NCI-H2107 (cell line): ENCODE measurements around the gene SCP2.

Experiments
- DNase-seq: peaks from one replicate; lab custom pipeline; 2025; lab: John Stamatoyannopoulos, UW

Gene SCP2, protein sequence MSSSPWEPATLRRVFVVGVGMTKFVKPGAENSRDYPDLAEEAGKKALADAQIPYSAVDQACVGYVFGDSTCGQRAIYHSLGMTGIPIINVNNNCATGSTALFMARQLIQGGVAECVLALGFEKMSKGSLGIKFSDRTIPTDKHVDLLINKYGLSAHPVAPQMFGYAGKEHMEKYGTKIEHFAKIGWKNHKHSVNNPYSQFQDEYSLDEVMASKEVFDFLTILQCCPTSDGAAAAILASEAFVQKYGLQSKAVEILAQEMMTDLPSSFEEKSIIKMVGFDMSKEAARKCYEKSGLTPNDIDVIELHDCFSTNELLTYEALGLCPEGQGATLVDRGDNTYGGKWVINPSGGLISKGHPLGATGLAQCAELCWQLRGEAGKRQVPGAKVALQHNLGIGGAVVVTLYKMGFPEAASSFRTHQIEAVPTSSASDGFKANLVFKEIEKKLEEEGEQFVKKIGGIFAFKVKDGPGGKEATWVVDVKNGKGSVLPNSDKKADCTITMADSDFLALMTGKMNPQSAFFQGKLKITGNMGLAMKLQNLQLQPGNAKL

DNA sequence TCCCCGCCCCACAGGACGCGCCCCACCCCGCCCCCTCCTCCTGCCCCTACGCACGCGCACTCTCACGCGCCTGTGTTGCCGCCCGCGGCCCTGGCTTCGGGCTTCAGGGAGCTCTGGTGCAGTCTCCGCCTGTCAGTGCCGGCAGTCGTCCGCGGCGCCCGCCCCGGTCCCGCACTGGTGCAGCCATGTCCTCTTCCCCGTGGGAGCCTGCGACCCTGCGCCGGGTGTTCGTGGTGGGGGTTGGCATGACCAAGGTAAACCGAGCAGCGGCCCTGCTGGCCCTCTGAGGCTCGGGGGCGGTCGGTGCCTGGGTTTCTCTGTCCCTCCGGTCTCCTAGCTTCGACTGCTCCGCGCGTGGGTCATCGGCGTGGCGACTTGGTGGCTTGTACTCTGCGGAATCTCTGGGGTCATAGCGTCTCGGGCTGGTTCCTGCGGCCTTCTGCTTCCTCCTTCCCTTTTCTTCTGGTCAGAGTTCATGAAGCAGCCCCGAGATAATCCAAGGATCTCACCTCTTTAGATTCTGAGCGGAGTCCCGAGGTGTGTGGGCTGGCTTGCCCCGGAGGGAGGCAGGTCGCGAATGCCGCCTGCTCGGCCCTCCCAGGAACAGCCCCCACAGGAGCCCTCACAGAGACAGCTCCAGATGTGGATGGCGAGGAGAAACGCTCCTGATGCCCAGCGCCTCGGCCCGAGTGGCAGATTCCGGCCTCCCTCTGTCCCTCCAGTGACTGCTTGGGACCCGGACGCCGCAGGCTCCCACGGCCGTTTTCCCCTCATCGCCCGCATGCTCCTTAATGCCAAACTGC is at the start of gene SCP2:
TSS of gene SCP2 (plus strand) at position 65 of the 803 bp plus-strand sequence. CDS start at position 186, 121 bp downstream.
- DNase-seq = peak; percentile 85

DNA sequence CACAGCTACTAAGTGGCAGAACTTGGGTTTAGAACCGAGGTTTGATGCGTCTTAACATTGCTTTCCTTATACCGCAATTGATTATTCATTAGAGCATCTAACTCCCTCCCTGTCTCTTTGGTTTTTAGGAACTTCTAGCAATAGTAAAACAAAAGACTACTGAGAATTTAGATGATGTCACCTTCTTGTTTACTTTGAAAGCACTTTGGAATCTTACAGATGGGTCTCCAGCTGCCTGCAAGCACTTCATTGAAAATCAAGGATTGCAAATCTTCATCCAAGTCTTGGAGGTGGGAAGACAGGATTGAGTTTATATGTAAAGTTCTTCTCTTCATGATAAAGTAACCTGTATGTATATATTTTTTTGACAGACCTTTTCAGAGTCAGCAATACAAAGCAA is 49.5 kb upstream of the SCP2 start:
- no peak for DNase-seq

DNA sequence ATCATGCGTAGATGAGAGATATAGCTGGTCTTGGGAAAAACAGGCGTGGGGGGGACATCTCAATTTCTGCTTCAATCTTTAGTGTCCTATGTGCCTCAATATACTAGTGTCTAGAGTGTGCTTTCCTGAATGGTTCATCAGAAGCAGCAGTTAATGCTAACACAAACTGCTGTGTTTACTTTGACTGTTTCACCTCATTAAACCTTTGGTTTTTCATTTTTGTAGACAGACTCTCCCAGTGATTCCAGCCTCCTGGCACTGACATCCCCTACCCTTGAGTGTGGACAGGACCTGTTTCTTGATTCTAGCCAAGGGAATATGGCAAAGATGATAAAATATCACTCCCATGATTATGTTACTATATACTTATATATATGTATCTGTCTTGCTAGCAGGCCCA is 46.9 kb upstream of the SCP2 start:
- DNase-seq = no peak

DNA sequence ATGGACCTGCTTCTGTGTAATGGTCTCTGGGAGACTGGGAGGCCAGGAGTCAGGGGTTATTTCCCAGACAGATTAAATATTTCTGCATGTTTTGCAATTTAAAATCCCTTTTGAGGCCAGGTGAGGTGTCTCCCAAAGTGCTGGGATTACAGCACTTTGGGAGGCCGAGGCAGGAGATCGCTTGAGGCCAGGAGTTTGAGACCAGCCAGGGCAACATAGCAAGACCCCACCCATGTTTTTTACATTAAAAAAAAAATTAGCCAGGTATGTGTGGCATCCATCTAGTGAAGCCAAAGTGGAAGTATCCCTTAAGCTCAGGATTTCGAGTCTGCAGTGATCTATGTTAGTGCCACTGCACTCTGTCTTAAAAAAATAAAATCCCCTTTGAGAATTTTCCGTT is 39.6 kb upstream of the SCP2 start:
- DNase-seq = no peak

DNA sequence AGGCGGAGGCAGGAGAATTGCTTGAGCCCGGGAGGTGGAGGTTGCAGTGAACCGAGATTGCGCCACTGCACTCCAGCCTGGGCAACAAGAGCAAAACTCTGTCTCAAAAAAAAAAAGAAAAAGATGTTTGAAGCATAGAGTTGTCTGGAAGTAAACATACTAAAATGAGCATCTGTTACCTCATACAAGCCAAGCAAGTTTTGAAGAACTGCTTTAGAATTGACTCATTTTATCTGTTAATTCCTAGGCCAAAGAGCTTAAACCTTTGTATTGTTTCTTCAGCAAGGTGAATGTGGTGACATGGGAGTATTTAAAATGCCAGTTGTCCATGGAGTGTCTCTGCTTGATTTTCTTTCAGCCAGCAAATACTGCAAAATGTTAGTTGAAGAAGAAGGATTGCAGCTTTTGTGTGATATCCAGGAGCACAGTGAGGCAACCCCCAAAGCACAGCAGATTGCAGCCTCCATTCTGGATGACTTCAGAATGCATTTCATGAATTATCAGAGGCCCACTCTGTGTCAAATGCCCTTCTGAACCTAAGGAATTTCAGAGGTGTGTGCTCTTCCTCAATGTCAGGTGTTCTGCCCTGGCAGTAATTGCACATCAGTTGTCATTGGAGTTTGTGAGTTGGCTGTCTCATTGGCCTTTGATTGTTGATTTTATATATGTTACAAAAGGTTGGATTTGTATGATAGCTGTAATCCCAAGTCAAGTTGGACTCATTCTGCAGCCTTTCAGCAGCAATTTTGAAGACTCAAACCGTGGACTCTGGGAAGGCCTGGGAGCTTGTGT is 34.5 kb upstream of the SCP2 start:
- DNase-seq = no peak

DNA sequence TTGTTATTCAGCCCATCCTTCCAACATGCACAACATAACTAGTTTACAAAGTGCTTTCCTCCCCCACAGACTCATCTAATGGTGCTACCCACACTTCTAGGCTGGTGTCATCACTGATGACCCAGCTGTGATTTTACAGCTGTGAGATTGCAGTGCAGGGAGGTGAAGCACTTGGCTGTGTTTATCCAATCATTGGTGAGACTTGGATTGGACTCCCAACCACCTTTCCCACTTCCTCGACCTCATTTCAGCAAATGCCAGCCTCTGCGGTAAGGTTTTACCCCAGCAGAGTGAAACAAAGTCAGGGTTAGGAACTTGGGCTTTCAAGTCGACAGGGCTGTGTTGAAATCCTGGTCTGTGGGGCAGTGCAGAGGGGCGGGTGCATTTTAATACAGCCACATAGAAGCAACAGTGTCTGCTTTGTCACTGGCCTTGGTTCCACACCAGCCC is 27.6 kb upstream of the SCP2 start:
- no peak for DNase-seq

DNA sequence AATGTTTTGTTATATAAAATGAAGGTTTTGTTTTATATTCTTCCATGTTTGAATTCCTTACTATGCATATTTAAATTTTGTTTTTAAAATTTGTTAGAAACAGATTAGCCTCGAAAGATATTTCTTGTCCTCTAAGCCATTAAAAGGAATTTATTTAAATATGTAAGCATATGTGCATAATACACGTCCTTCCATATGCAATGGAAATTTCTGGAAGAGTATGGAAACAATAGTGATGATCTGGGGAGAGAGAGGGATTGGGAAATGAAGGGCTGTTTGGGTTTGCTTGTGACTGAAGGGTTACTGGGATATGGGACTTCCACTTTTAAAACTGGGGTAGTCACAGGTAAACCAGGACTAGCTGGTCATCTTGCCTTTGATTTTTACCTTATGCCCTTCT is 26.7 kb upstream of the SCP2 start:
- no peak for DNase-seq

DNA sequence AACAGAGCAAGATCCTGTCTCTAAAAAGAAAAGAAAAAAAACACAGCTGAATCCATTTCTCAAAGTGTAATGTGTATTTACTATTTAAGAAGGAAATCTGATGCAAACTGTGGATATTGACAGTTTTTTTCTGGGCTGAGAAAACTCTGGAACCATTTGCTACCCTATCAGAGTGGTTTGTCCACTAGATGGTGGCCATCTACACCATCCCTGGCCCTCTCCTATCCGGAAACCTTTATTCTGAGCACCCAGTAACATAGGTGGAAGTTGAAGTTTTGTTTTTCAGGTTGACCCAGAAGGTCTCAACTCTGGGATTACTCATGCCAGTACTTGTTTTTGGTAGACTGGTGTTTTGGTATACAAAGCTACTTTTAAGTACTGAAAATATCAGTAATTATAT is 25.7 kb upstream of the SCP2 start:
- DNase-seq = no peak

DNA sequence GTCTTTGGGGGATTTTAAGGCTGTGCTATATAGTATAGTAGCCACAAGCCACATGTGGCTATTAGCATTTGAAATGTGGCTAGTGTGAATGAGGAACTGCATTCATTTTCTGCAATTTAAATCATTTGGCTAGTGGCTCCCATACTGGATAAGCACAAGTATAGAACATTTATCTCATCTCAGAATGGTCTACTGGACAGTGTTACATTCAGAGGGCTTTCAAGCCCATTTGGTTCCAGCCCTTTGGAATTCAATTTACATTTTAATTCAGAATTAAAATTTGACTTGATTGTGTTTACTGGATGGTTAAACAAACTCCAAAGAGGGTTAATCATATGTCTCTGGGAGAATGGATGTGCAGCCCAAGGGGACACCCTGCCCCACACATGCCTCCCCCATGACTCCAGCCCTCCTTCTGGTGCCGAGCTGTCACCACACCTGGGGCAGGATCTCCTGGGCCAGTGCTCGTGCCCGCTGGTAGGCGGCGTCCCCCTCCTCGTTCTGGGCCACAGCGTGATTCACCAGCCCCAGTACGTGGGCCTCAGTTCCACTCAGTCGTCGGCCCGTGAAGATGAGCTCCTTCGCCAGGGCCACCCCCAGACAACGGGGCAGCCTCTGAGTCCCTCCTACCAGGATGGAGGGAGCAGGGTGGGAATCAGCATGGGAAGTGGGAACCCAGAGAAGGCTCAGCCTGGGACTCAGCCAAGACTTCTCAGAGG is 22.7 kb upstream of the SCP2 start:
- DNase-seq = no peak

DNA sequence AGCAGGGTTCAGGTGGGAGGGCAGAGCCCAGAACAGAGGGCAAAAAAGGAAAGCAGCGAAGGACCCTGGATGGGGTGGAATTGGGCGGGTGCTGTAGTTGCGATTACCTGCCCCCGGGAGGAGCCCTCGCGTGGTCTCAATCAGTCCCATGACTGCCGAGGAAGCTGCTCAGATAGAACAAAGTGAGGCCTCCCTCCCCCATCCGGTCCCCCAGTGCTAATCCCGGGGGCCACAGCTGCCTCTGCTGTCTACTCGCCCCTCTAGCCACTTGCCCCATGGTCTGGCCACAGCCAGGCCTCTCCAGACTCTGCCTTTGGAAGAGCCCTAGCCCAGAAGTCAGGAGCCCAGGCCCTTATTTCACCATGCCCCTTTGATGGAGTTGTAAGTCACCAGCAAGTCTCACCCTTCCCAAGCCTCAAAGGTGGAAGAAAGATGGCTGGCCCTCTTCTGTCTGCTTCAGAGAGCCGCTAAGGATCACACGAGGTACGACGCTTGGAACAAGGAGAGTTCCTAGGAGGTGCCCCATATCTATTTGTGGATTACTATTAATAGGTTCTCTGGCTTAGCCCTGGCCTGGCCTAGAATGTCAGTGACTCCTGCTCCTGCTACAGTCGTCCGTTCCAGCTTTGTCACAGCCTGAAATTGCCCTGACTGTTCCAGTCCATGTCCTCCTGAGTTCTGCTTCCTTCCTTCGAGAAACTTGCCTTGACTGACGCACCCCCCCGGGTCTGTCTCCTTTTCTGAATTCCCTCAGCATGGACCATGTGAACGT is 22.0 kb upstream of the SCP2 start:
- no peak for DNase-seq

DNA sequence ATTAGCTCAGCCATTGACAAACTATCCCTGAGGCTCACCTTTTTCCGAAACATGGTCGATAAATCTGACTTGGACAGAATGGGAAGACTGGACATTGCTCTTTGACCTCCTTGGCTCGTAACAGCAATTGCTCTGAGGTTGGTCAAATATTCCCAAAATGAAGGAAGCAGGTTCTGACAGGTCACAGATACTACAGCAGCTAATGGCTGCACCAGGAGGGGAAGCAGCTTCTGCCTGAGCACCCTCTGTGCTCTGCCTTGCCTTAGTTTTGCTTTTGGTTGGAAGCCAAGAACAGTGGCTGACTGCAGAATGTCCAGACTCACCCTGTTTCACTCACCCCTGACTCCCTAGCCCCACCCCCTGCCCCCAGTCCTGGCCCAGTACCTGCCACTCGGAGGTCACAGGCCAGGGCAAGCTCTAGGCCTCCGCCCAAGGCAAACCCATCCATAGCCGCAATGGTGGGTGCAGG is 20.9 kb upstream of the SCP2 start:
- no peak for DNase-seq

DNA sequence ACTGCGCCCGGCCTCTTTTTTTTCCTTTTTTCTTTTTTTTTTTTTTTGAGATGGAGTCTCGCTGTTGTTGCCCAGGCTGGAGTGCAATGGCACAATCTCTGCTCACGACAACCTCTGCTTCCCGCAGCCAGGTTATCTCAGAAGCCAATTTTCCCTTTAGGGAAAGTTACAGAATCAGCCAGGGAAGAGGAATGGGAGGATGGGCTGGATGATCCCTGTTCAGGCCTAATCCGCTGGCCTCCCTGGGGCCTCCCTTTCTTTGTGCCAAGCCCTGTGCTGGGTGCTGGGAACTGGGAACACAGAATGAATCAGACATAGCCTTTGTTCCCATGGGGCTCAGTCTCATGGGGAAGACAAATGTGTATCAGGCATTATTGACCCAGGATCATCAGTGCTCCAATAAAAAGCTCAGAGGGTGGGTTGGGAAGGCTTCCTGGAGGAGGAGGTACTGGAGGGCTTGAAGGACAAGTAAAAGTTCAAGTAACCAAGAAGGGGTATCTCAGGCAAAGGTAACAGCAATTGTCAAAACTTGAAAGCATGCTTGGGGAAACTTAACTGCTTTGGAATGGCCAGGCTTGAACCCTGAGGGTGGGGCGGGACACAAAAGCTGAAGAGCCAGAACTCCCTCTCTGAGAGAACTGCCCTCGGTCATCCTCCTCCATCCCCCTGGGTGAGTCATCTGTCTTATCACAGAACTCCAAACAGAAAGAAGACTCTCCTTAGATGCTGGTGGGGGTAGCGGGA is 19.8 kb upstream of the SCP2 start:
- no peak for DNase-seq

DNA sequence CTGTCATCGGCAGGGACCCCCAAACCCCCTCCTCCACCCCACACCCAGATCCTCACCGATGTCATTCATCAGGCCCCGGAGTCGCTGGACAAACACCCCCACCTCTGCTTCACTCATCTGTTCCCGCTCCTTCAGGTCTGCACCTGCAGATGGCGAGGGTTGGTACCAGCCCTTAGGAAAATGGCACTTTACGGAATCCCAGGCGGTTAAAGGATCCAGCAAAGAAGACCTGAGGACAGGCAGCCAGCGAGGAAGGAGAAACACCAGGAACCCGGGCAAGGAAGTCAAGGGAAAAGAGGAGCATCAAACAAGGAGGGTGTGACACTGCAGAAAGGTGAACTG is 19.3 kb upstream of the SCP2 start:
- DNase-seq = no peak

DNA sequence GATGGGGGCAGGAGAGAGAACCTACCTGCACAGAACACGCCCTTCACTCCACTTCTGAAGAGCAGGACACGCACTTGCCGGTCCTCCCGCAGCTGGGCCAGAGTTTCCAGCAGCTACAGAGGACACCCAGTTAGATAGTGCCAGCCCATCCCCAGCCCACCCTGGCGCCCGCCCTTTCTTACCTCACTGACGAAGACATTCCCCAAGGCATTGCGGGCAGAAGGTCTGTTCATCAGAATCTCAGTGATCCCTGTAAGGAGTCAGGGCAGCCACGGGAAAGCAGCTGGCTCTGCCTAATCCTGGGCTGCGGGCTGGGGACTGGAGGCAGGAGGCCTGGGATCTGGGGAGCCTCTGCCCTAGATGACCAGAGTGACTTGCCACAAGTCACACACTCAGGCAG is 15.5 kb upstream of the SCP2 start:
- no peak for DNase-seq

DNA sequence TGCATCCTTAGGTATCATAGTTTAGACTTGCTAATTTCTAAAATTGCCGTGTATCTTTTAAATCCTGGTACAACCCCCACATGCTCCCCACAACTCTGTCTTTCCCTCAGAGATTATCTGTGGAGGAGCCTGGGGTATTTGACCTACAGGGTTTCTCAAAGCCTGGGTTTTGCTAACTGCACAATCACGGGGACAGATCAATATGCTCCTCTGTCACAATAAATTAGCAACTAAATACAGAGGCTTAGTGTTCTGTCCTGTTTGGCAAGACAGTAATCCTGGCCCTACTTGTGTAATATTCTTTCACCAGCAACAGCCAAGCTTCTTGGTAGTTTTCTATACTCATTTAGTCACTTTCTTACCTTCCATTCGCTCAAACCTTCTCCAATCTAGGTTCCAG is 14.1 kb upstream of the SCP2 start:
- DNase-seq = no peak

DNA sequence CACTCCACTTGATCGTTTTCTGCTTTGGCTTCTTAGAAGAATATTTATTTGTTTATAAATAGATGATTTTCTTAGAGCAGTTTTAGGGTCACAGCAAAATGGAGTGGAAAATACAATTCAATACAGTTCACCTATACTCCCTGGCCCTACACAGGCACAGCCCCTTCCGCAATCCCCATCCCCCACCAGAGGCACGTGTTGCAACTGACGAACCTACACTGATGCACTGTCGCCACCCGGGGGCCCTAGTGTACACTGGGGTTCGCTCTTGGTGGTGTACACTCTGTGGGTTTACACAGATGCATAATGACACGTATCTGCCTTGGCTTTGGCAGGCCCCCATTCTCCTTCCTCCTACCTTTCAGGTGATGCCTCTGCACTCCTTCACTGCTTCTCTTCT is 13.5 kb upstream of the SCP2 start:
- DNase-seq = no peak

DNA sequence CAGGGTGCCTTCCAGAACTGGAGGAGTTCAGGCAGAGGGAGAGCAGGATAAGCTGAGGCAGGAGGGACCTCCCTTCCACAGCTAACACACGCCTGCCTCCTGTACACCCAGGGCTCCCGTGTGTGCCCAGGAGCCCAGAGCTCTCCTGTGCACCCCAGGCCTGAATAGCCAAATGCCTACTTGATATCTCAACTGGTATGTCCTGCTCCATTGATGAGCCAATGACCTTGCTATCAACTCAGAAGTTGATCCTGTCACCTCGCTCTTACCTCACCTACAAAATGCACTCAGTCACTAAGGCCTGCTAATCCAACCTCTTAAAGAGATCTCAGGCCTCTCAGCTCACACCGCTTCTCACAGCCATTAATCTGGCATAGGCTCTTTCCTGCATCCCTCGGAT is 12.6 kb upstream of the SCP2 start:
- DNase-seq = no peak

DNA sequence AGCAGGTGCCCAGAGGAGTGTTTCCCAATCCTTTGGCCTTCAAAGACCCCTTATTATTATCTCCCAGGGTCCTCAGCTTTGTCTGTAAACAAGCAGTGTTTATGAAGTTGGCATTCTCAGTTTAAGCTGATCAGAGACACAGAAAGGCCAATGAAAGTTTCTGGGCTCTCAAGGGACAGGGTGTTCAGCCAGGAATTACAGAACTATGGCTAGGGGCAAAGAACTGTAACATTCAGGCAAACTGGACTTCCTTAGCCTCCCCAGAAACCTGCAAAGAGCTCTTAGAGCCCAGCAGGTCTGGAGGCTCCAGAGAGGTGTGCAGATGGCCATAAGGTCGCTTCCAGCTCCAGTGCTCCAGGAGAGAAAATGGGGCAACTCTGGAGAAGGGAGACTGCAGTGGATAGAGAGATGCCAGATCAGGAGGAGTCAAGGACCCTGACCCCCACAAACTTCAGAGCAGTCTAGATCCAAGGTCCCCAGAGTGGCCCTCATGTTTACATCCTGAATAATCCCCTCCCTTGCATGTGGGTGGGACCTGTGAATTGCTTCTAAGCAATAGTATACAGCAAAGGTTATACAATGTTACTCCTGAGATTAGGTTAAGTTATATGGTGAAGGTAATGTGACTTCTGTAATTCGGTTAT is 11.7 kb upstream of the SCP2 start:
- DNase-seq = no peak

DNA sequence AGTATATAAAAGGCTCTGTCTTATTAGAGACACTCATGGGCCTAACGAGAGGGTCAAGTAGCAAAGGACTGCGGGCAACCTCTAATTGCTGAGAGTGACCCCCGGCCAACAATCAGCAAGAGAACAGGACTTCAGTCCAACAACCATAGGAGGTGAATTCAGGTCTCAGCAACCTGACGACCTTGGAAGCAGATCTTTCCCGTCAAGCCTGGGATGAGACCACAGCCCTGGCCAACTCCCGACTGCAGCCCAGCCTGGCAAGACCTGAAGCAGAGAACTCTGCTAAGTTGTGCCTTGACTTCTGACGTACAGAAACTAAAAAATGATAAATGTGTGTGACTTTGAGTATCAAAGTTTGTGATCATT is 11.2 kb upstream of the SCP2 start:
- no peak for DNase-seq
